ENCODE results near the gene UGDH.
"Not testable (repeated sequence)": the region's sequence is repeated elsewhere in the genome, so short reads cannot be mapped to it uniquely, and the experiment has no call there.

The UGDH gene

GRCh38 chr4:39544580-39545315, 17.5 kb upstream of the UGDH start:
- Histone ChIP-seq H3K14ac (ENCODE audit: low read length) (no peak overlapping the region), H4K12ac (ENCODE audit: low read depth, low read length) (peak overlapping the region; percentile 80), H3K9ac (ENCODE audit: low read length) (no peak overlapping the region), H3K27me3 (ENCODE audit: insufficient read depth, low read length) (no peaks in the 10 kb centered on the region), H3K18ac (ENCODE audit: low read length) (no peak overlapping the region), H2AK5ac (ENCODE audit: low read length) (no peak overlapping the region), H3K27ac (ENCODE audit: low read depth, low read length) (no peak overlapping the region), H4K8ac (ENCODE audit: low read depth, low read length) (no peak overlapping the region), H3K4me3 (ENCODE audit: low read depth, low read length) (no peak overlapping the region), H3K79me2 (ENCODE audit: control insufficient read depth, insufficient read depth, low read length, poor library complexity) (no peaks in the 10 kb centered on the region), H3K4me2 (ENCODE audit: low read length) (no peak overlapping the region), H4K91ac (ENCODE audit: low read depth, low read length) (no peak overlapping the region), H3K23ac (ENCODE audit: low read length) (no peak overlapping the region), H2BK120ac (ENCODE audit: insufficient read depth, low read length, poor library complexity) (no peak overlapping the region), H2AFZ (ENCODE audit: insufficient read depth, low read length, poor library complexity) (no peak overlapping the region), H3K4me1 (ENCODE audit: control insufficient read depth in 1 of 2, insufficient read depth in 2 of 2, low read length in 2 of 2) (no peaks in the 10 kb centered on the region), H3K36me3 (ENCODE audit: control insufficient read depth in 1 of 2, insufficient read depth in 2 of 2, low read length in 2 of 2) (peaks cover 4% of the 10 kb centered on the region in 2 experiments), H2BK5ac (ENCODE audit: low read depth, low read length, poor library complexity) (no peak overlapping the region), H3K9me3 (ENCODE audit: insufficient read depth, low read depth, low read length) (peaks cover 5% of the 10 kb centered on the region), H3K4ac (ENCODE audit: low read depth, low read length) (no peak overlapping the region), H2BK12ac (ENCODE audit: low read length) (no peak overlapping the region), H3K79me1 (ENCODE audit: low read length) (no peaks in the 10 kb centered on the region)
- no peak for DNase-seq
- WGBS (ENCODE audit: extremely low coverage, insufficient coverage, insufficient read length), result no CpG with 5 or more reads among the region's 1 CpG

DNA sequence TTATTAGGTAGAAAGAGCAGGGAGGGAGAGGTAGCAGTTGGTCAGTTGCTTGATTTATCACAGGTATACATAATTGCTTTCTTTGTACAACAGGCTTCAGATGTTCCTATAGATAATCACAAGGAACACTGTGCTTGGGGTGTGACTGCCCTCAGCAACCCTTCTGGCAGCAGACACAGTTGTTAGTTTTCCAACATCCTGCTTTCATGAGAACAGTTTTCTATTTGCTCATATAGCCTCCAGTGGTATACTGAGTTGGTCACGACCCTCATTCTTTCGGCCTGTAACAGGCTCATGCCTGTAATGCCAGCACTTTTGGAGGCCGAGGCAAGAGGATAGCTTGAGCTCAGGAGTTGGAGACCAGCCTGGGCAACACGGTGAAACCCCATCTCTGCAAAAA, 16.8 kb upstream of the UGDH start:
- not testable (repeated sequence) for H3K27ac ChIP-seq (ENCODE audit: low read depth, low read length); H2BK5ac ChIP-seq (ENCODE audit: low read depth, low read length, poor library complexity); H3K36me3 ChIP-seq (ENCODE audit: control insufficient read depth in 1 of 2, insufficient read depth in 2 of 2, low read length in 2 of 2); H3K14ac ChIP-seq (ENCODE audit: low read length); H3K9ac ChIP-seq (ENCODE audit: low read length); H3K23ac ChIP-seq (ENCODE audit: low read length); H2BK120ac ChIP-seq (ENCODE audit: insufficient read depth, low read length, poor library complexity); H3K18ac ChIP-seq (ENCODE audit: low read length); H3K4ac ChIP-seq (ENCODE audit: low read depth, low read length); H2AK5ac ChIP-seq (ENCODE audit: low read length); H3K4me3 ChIP-seq (ENCODE audit: low read depth, low read length); H3K79me2 ChIP-seq (ENCODE audit: control insufficient read depth, insufficient read depth, low read length, poor library complexity); H3K79me1 ChIP-seq (ENCODE audit: low read length); H3K9me3 ChIP-seq (ENCODE audit: insufficient read depth, low read depth, low read length); H4K91ac ChIP-seq (ENCODE audit: low read depth, low read length); H3K4me2 ChIP-seq (ENCODE audit: low read length); H3K4me1 ChIP-seq (ENCODE audit: control insufficient read depth in 1 of 2, insufficient read depth in 2 of 2, low read length in 2 of 2); H2BK12ac ChIP-seq (ENCODE audit: low read length); H4K8ac ChIP-seq (ENCODE audit: low read depth, low read length); DNase-seq; H2AFZ ChIP-seq (ENCODE audit: insufficient read depth, low read length, poor library complexity); H3K27me3 ChIP-seq (ENCODE audit: insufficient read depth, low read length)
- no CpG with 5 or more reads among the region's 4 CpGs for WGBS (ENCODE audit: extremely low coverage, insufficient coverage, insufficient read length)
- H4K12ac ChIP-seq (ENCODE audit: low read depth, low read length), result peak overlapping the region; percentile 80

DNA sequence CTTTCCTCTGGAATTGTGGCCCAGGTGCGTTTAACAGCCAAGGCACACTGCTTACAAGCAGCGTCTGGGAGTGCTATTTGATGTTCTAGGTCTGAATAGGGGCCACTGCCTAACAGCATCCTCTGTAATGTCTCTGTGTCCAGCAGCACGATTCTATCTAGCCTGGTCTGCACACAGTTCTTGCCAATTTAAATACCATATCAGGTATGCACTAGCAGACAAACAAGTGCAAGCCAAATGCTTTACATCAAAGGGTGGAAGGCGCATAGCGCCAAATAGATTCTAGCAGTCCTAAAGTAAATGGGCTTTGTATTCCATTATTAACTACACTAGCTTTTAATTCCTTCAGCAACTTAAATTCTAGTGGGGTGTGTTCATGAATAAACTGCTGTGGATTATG, 15.8 kb upstream of the UGDH start:
- Histone ChIP-seq H3K79me2 (ENCODE audit: control insufficient read depth, insufficient read depth, low read length, poor library complexity) (no peaks in the 10 kb centered on the region), H3K27me3 (ENCODE audit: insufficient read depth, low read length) (no peaks in the 10 kb centered on the region), H3K4me2 (ENCODE audit: low read length) (no peak overlapping the region), H2AFZ (ENCODE audit: insufficient read depth, low read length, poor library complexity) (no peak overlapping the region), H4K91ac (ENCODE audit: low read depth, low read length) (no peak overlapping the region), H3K4me1 (ENCODE audit: control insufficient read depth in 1 of 2, insufficient read depth in 2 of 2, low read length in 2 of 2) (no peaks in the 10 kb centered on the region), H4K12ac (ENCODE audit: low read depth, low read length) (no peak overlapping the region), H3K27ac (ENCODE audit: low read depth, low read length) (no peak overlapping the region), H3K4ac (ENCODE audit: low read depth, low read length) (no peak overlapping the region), H2BK12ac (ENCODE audit: low read length) (no peak overlapping the region), H3K79me1 (ENCODE audit: low read length) (no peaks in the 10 kb centered on the region), H3K18ac (ENCODE audit: low read length) (no peak overlapping the region), H2BK120ac (ENCODE audit: insufficient read depth, low read length, poor library complexity) (no peak overlapping the region), H3K36me3 (ENCODE audit: control insufficient read depth in 1 of 2, insufficient read depth in 2 of 2, low read length in 2 of 2) (peaks cover 4% of the 10 kb centered on the region in 2 experiments), H3K9ac (ENCODE audit: low read length) (no peak overlapping the region), H3K4me3 (ENCODE audit: low read depth, low read length) (no peak overlapping the region), H2BK5ac (ENCODE audit: low read depth, low read length, poor library complexity) (no peak overlapping the region), H2AK5ac (ENCODE audit: low read length) (no peak overlapping the region), H4K8ac (ENCODE audit: low read depth, low read length) (no peak overlapping the region), H3K23ac (ENCODE audit: low read length) (no peak overlapping the region), H3K9me3 (ENCODE audit: insufficient read depth, low read depth, low read length) (peaks cover 5% of the 10 kb centered on the region), H3K14ac (ENCODE audit: low read length) (no peak overlapping the region)
- no CpG with 5 or more reads among the region's 5 CpGs for WGBS (ENCODE audit: extremely low coverage, insufficient coverage, insufficient read length)
- no peak for DNase-seq

DNA sequence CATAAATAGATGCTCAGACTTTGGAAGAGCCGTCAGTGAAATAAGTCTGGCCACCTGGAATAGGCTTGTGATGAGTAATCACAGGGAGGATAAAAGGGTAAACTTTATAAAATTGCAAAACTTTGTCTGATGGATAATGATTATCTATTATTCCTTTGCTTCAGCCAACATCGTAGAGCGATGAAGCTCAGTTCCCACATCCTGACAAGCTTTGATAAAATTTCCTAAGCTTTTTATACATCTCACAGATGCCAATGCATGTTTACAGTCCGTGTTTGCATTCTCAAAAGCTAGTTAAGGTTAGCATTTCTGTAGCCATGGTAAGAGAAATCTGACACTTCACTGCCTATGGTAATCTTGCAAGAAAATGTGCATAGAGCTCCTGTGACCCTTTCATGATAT, 15.4 kb upstream of the UGDH start:
- H3K4me1 ChIP-seq (ENCODE audit: control insufficient read depth in 1 of 2, insufficient read depth in 2 of 2, low read length in 2 of 2), result no peaks in the 10 kb centered on the region
- H3K4me3 ChIP-seq (ENCODE audit: low read depth, low read length), result no peak overlapping the region
- no peak overlapping the region for H2BK5ac ChIP-seq (ENCODE audit: low read depth, low read length, poor library complexity)
- no peak overlapping the region for H3K4me2 ChIP-seq (ENCODE audit: low read length)
- no peaks in the 10 kb centered on the region for H3K79me2 ChIP-seq (ENCODE audit: control insufficient read depth, insufficient read depth, low read length, poor library complexity)
- no peak overlapping the region for H3K23ac ChIP-seq (ENCODE audit: low read length)
- H4K12ac ChIP-seq (ENCODE audit: low read depth, low read length), result no peak overlapping the region
- H4K91ac ChIP-seq (ENCODE audit: low read depth, low read length), result no peak overlapping the region
- H3K4ac ChIP-seq (ENCODE audit: low read depth, low read length), result no peak overlapping the region
- H3K9ac ChIP-seq (ENCODE audit: low read length), result no peak overlapping the region
- peaks cover 5% of the 10 kb centered on the region for H3K9me3 ChIP-seq (ENCODE audit: insufficient read depth, low read depth, low read length)
- no peak overlapping the region for H2BK12ac ChIP-seq (ENCODE audit: low read length)
- no peaks in the 10 kb centered on the region for H3K79me1 ChIP-seq (ENCODE audit: low read length)
- no peaks in the 10 kb centered on the region for H3K27me3 ChIP-seq (ENCODE audit: insufficient read depth, low read length)
- no peak overlapping the region for H3K14ac ChIP-seq (ENCODE audit: low read length)
- no CpG with 5 or more reads among the region's 4 CpGs for WGBS (ENCODE audit: extremely low coverage, insufficient coverage, insufficient read length)
- peaks cover 4% of the 10 kb centered on the region in 2 experiments for H3K36me3 ChIP-seq (ENCODE audit: control insufficient read depth in 1 of 2, insufficient read depth in 2 of 2, low read length in 2 of 2)
- DNase-seq, result no peak
- H2AK5ac ChIP-seq (ENCODE audit: low read length), result no peak overlapping the region
- no peak overlapping the region for H4K8ac ChIP-seq (ENCODE audit: low read depth, low read length)
- no peak overlapping the region for H2AFZ ChIP-seq (ENCODE audit: insufficient read depth, low read length, poor library complexity)
- H2BK120ac ChIP-seq (ENCODE audit: insufficient read depth, low read length, poor library complexity), result no peak overlapping the region
- no peak overlapping the region for H3K27ac ChIP-seq (ENCODE audit: low read depth, low read length)
- H3K18ac ChIP-seq (ENCODE audit: low read length), result no peak overlapping the region
